ENCODE results near the gene ADGRV1. TPM values are rescaled to one million over a fixed set of nuclear protein-coding genes. Genes with fewer than 3 reads are reported as not detected.
A peak's percentile ranks its signal among the peaks of the same experiment; 100 is the strongest.

ADGRV1 gene
- total and polyA plus RNA-seq, 12 donors: 0.03 to 1.4 (median 0.44) TPM; not detected in 6

GRCh38 chr5:91178461-91178860, 619.9 kb downstream of the ADGRV1 start:
- intact Hi-C loops (cut with DNase I): loop anchor here in 1 of 10 donors (10.0 kb wide), 1 partner anchor 64 kb away; no protein-coding TSS in a partner anchor
- WGBS, 2 donors: 60 to 77% methylated on average over 2 of the region's 2 CpGs

GRCh38 chr5:91179018-91179417, 620.4 kb downstream of the ADGRV1 start:
- no peak overlapping the region for H3K4me3 ChIP-seq
- ATAC-seq (no peak), DNase-seq (no peak)
- H3K4me1 ChIP-seq: peaks cover 0 to 32% (median 0%) of the 10 kb centered on the region in 9 donors
- H3K27ac ChIP-seq: peak overlapping the region in 6 of 10 donors; percentile 37 to 63 (median 42)
- H3K36me3 ChIP-seq: no peaks in the 10 kb centered on the region
- intact Hi-C loops (cut with DNase I): loop anchor here in 1 of 10 donors (10.0 kb wide), 1 partner anchor 64 kb away; no protein-coding TSS in a partner anchor
- no peaks in the 10 kb centered on the region for H3K9me3 ChIP-seq
- H3K27me3 ChIP-seq: no peaks in the 10 kb centered on the region
- no peak for TF ChIP-seq CTCF (IDR thresholded peaks at IDR 0.05)
- 72 to 84% methylated on average over 1 of the region's 1 CpG for WGBS, 2 donors

More at GRCh38 chr5:91178461-91178860, 619.9 kb downstream of the ADGRV1 start:
- DNase-seq: no peak
- no peak for TF ChIP-seq CTCF (IDR thresholded peaks at IDR 0.05)
- peak in 2 of 8 donors; percentile 8 to 30 for ATAC-seq
- peak overlapping the region in 6 of 10 donors; percentile 11 to 63 (median 40) for H3K27ac ChIP-seq
- no peaks in the 10 kb centered on the region for H3K27me3 ChIP-seq
- peaks cover 0 to 27% (median 0%) of the 10 kb centered on the region in 9 donors for H3K4me1 ChIP-seq
- H3K4me3 ChIP-seq: no peak overlapping the region
- no peaks in the 10 kb centered on the region for H3K9me3 ChIP-seq
- no peaks in the 10 kb centered on the region for H3K36me3 ChIP-seq

GRCh38 chr5:91180506-91180905, 621.9 kb downstream of the ADGRV1 start:
- DNase-seq: no peak
- Histone ChIP-seq H3K27ac (no peak overlapping the region), H3K4me1 (peaks cover 0 to 39% (median 0%) of the 10 kb centered on the region in 9 donors), H3K4me3 (no peak overlapping the region), H3K9me3 (no peaks in the 10 kb centered on the region), H3K36me3 (no peaks in the 10 kb centered on the region), H3K27me3 (no peaks in the 10 kb centered on the region)
- intact Hi-C loops (cut with DNase I): loop anchor here in 1 of 10 donors (2.0 kb wide), 1 partner anchor 78 kb away; no protein-coding TSS in a partner anchor
- no peak for TF ChIP-seq CTCF (IDR thresholded peaks at IDR 0.05)
- ATAC-seq: no peak
- WGBS, 2 donors: 95 to 97% methylated on average over 5 of the region's 5 CpGs

GRCh38 chr5:91182763-91183162, 624.2 kb downstream of the ADGRV1 start:
- DNase-seq (no peak), ATAC-seq (peak in 7 of 8 donors; percentile 48 to 88 (median 75))
- Histone ChIP-seq H3K27ac (peak overlapping the region in 5 of 10 donors; percentile 7 to 84 (median 42)), H3K36me3 (no peaks in the 10 kb centered on the region), H3K4me3 (no peak overlapping the region), H3K27me3 (no peaks in the 10 kb centered on the region), H3K9me3 (no peaks in the 10 kb centered on the region), H3K4me1 (peaks cover 0 to 48% (median 0%) of the 10 kb centered on the region in 9 donors)
- WGBS, 2 donors: 50 to 58% methylated on average over 4 of the region's 4 CpGs
- peak in 5 of 9 donors; percentile 11 to 36 (median 29) for TF ChIP-seq CTCF (IDR thresholded peaks at IDR 0.05)
- intact Hi-C loops (cut with DNase I): no loop called here

Data from heart right ventricle (tissue), 16 donors.